ENCODE data around the gene SDHB. TPM values are rescaled to one million over a fixed set of nuclear protein-coding genes. Genes with fewer than 3 reads are reported as not detected.

SDHB gene
- total and polyA plus RNA-seq, 9 of the 15 experiments (the other 6 are each of a cell fraction or from before 2014, with no cell fraction given): 207 to 554 (median 365) TPM

- Histone ChIP-seq H3K4me1 (replicated peaks in 1 of 2; ENCODE audit: control insufficient read depth in 2 of 2, insufficient read depth in 2 of 2, low read length in 2 of 2) (peaks cover 7 to 23% of the 10 kb centered on the region in 2 experiments), H3K9me3 (replicated peaks; ENCODE audit: control insufficient read depth, insufficient read depth, low read depth, low read length) (no peaks in the 10 kb centered on the region), H2AFZ (ENCODE audit: low read depth, low read length) (no peak overlapping the region), H3K27ac (ENCODE audit: extremely low read depth, low read depth, low read length) (no peak overlapping the region), H4K20me1 (replicated peaks; ENCODE audit: control insufficient read depth, insufficient read depth, low read length) (no peaks in the 10 kb centered on the region), H3K27me3 (ENCODE audit: control insufficient read depth in 2 of 2, insufficient read depth in 2 of 2, low read length in 2 of 2) (no peaks in the 10 kb centered on the region), H3K36me3 (ENCODE audit: control insufficient read depth, insufficient read depth, low read length) (peaks cover 46% of the 10 kb centered on the region), H3K4me3 (no peak overlapping the region), H3K9ac (ENCODE audit: insufficient read depth in 1 of 2, low read depth in 2 of 2, low read length in 2 of 2) (no peak overlapping the region), H3K9me1 (ENCODE audit: control insufficient read depth, insufficient read depth, low read length) (no peaks in the 10 kb centered on the region), H3K4me2 (ENCODE audit: insufficient read depth, low read length) (no peak overlapping the region), H3K79me2 (ENCODE audit: control insufficient read depth, insufficient read depth, low read length) (no peaks in the 10 kb centered on the region)
- intact Hi-C loops (cut with micrococcal nuclease): no loop called here
- BruUV-seq (replicated peaks): no TSS peak
- no peak for FAIRE-seq
- TF ChIP-seq UBTF (IDR thresholded peaks at IDR 0.05; ENCODE audit: borderline replicate concordance in 1 of 2, low read depth in 2 of 2, low read length in 2 of 2) (no peak), ZNF121 (CRISPR knock-in tag; conservative IDR thresholded peaks at IDR 0.05) (peak; percentile 96), JUN (IDR thresholded peaks at IDR 0.05; ENCODE audit: borderline replicate concordance, low read depth, low read length) (no peak), JUN (CRISPR knock-in tag; IDR thresholded peaks at IDR 0.05; ENCODE audit: borderline replicate concordance) (no peak), FOXO4 (CRISPR knock-in tag; IDR thresholded peaks at IDR 0.05) (no peak), TEAD1 (CRISPR knock-in tag; IDR thresholded peaks at IDR 0.05) (no peak), ZNF212 (CRISPR knock-in tag; IDR thresholded peaks at IDR 0.05) (no peak), THAP12 (CRISPR knock-in tag; IDR thresholded peaks at IDR 0.05) (no peak), RBM25 (IDR thresholded peaks at IDR 0.05; ENCODE audit: low read depth, low read length, severe bottlenecking) (peak; percentile 52), POLR2AphosphoS2 (IDR thresholded peaks at IDR 0.05; ENCODE audit: low read length) (peak; percentile 61; the same call in 1 of the 2 replicates)
- ChIA-PET POLR2A (no interaction called here), CTCF (ENCODE audit: low intra/inter-chr PET ratio) (no interaction called here)
- DNase-seq (ENCODE audit: extremely low read depth in 1 of 4, low spot score in 3 of 4): no peak
- WGBS (ENCODE audit: insufficient coverage, low coverage, missing lambda C conversion rate): 92% methylated on average over 7 of the region's 7 CpGs
- in situ Hi-C loops (cut with MboI): no loop called here
- ATAC-seq: no peak
Measured at GRCh38 chr1:17017435-17017834, 36.4 kb downstream of the SDHB start.
